KMS-11 (cell line): Measurements from ENCODE around the gene MCUB.

ENCODE experiments used
- H2AFZ ChIP-seq: fragments of 200-600 bp; sonication (generic); 2 replicates; pipeline ENCODE4 v1.6.1; 2016; ENCODE audit warnings: antibody characterized with exemption, mixed run types, low read depth
- H3K27ac ChIP-seq: fragments of 200-600 bp; sonication (generic); 2 replicates; pipeline ENCODE4 v1.6.1; 2016; ENCODE audit warnings: mild to moderate bottlenecking, mixed run types
- H3K27me3 ChIP-seq: fragments of 200-600 bp; sonication (generic); 2 replicates; pipeline ENCODE4 v1.6.1; 2017; ENCODE audit warnings: mild to moderate bottlenecking, low read depth, mixed run types, moderate library complexity; ENCODE audit not compliant: insufficient read depth
- H3K36me3 ChIP-seq: fragments of 200-600 bp; sonication (generic); 2 replicates; pipeline ENCODE4 v1.6.1; 2017; ENCODE audit warnings: mild to moderate bottlenecking, mixed run types; ENCODE audit not compliant: insufficient read depth
- H3K4me1 ChIP-seq: fragments of 200-600 bp; sonication (generic); 2 replicates; pipeline ENCODE4 v1.6.1; 2016; ENCODE audit warnings: mild to moderate bottlenecking, low read depth, mixed run types; ENCODE audit not compliant: poor library complexity, severe bottlenecking
- H3K4me2 ChIP-seq: fragments of 200-600 bp; sonication (generic); 2 replicates; pipeline ENCODE4 v1.7.0; 2016; ENCODE audit warnings: mild to moderate bottlenecking, mixed run types
- H3K4me3 ChIP-seq: fragments of 200-600 bp; sonication (generic); IDR thresholded peaks from 2 replicates; pipeline ENCODE4 v1.6.1; 2017; ENCODE audit warnings: low read depth, low read length, mixed read lengths; ENCODE audit not compliant: insufficient read depth
- H3K79me2 ChIP-seq: fragments of 200-600 bp; sonication (generic); 2 replicates; pipeline ENCODE4 v1.6.1; 2016; ENCODE audit warnings: low read depth, mixed run types; ENCODE audit not compliant: insufficient read depth
- H3K9ac ChIP-seq: fragments of 200-600 bp; sonication (generic); 2 replicates; pipeline ENCODE4 v1.6.1; 2016; ENCODE audit warnings: mild to moderate bottlenecking, mixed run types
- H4K20me1 ChIP-seq: fragments of 200-600 bp; sonication (generic); 2 replicates; pipeline ENCODE4 v1.6.1; 2016; ENCODE audit warnings: mild to moderate bottlenecking, mixed run types; ENCODE audit not compliant: insufficient read depth
- CTCF ChIP-seq: fragments of 200-600 bp; sonication (generic); conservative IDR thresholded peaks from 2 replicates; pipeline ENCODE4 v1.6.1; 2017; ENCODE audit warnings: low read depth, mild to moderate bottlenecking, antibody characterized with exemption, low read length, moderate library complexity, mixed read lengths

The MCUB gene

GRCh38 chr4:109722357-109722756 lies 162.3 kb downstream of the MCUB start:
- no peak overlapping the region for H3K27ac ChIP-seq
- no peak overlapping the region for H3K4me2 ChIP-seq
- no peak overlapping the region for H3K4me3 ChIP-seq
- no peak overlapping the region for H2AFZ ChIP-seq
- H3K79me2 ChIP-seq, result no peaks in the 10 kb centered on the region; the same call in 1 of the 2 replicates
- no peak overlapping the region for H3K9ac ChIP-seq
- no peak for TF ChIP-seq CTCF
- H3K4me1 ChIP-seq, result no peaks in the 10 kb centered on the region
- H3K27me3 ChIP-seq, result no peaks in the 10 kb centered on the region
- H3K36me3 ChIP-seq, result no peaks in the 10 kb centered on the region
- H4K20me1 ChIP-seq, result no peaks in the 10 kb centered on the region

- no peaks in the 10 kb centered on the region for H3K27me3 ChIP-seq
- no peak overlapping the region for H3K4me3 ChIP-seq
- no peak overlapping the region for H3K9ac ChIP-seq
- no peak overlapping the region for H3K4me2 ChIP-seq
- H3K4me1 ChIP-seq, result peaks cover under 1% of the 10 kb centered on the region
- no peak for TF ChIP-seq CTCF
- H3K27ac ChIP-seq, result no peak overlapping the region
- no peaks in the 10 kb centered on the region; the same call in 1 of the 2 replicates for H3K79me2 ChIP-seq
- H2AFZ ChIP-seq, result no peak overlapping the region
- no peaks in the 10 kb centered on the region for H4K20me1 ChIP-seq
- no peaks in the 10 kb centered on the region for H3K36me3 ChIP-seq
Observed at GRCh38 chr4:109723110-109723509, 163.1 kb downstream of the MCUB start.

GRCh38 chr4:109728385-109728784 lies 168.3 kb downstream of the MCUB start:
- peaks cover 18% of the 10 kb centered on the region for H3K4me1 ChIP-seq
- peak overlapping the region; percentile 93 for H3K4me2 ChIP-seq
- H3K27me3 ChIP-seq, result no peaks in the 10 kb centered on the region
- H3K36me3 ChIP-seq, result no peaks in the 10 kb centered on the region
- no peak overlapping the region for H2AFZ ChIP-seq
- H3K4me3 ChIP-seq, result no peak overlapping the region
- no peak for TF ChIP-seq CTCF
- no peaks in the 10 kb centered on the region for H4K20me1 ChIP-seq
- peaks cover 4% of the 10 kb centered on the region; the same call in 1 of the 2 replicates for H3K79me2 ChIP-seq
- no peak overlapping the region for H3K9ac ChIP-seq
- no peak overlapping the region for H3K27ac ChIP-seq

DNA sequence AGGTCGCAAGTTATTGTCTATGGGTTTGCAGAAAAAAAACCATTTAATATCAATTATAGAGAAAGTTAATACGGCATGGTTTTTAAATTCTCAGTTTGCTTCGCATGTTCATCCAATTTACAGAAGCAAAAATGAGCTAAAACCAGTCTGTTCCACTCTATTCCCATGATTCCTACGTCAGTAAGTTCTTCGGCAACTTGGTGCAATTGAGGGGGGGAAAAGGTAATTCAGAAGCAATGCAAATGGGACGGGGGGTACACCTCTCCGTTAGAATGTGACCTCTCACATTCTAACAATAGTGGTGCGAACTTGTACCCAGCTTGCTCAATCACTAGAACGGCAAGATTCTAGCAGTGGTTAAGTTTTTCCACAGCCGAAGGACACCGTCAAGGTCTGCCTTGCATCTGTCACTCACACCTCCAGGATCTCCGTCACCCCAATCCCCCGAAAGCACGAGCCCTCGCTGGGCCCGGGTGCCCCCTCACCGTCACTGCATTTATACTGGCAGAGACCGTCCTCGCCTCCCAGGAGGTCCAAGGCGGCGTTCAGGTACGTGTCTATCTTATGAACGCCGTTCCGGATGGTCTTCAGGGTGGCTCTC lies 169.2 kb downstream of the MCUB start:
- no peak overlapping the region for H3K27ac ChIP-seq
- H3K9ac ChIP-seq, result peak overlapping the region; percentile 49; the same call in 1 of the 2 replicates
- peak overlapping the region; percentile 93 for H3K4me2 ChIP-seq
- no peak overlapping the region for H3K4me3 ChIP-seq
- peaks cover 4% of the 10 kb centered on the region; the same call in 1 of the 2 replicates for H3K79me2 ChIP-seq
- H4K20me1 ChIP-seq, result no peaks in the 10 kb centered on the region
- no peaks in the 10 kb centered on the region for H3K36me3 ChIP-seq
- H3K4me1 ChIP-seq, result peaks cover 18% of the 10 kb centered on the region
- TF ChIP-seq CTCF, result no peak
- H3K27me3 ChIP-seq, result no peaks in the 10 kb centered on the region
- H2AFZ ChIP-seq, result peak overlapping the region; percentile 87
